HG02571 (cell line): ENCODE data around the gene PPP1R3A.
"Not testable (repeated sequence)": the region's sequence is repeated elsewhere in the genome, so short reads cannot be mapped to it uniquely, and the experiment has no call there.

Experiments
- ATAC-seq: cut with Tn5 transposase; IDR thresholded peaks from one replicate; pipeline ENCODE4 v1.9.1; 2021; ENCODE audit warnings: mild to moderate bottlenecking, moderate library complexity; ENCODE audit not compliant: unreplicated experiment

PPP1R3A gene

DNA sequence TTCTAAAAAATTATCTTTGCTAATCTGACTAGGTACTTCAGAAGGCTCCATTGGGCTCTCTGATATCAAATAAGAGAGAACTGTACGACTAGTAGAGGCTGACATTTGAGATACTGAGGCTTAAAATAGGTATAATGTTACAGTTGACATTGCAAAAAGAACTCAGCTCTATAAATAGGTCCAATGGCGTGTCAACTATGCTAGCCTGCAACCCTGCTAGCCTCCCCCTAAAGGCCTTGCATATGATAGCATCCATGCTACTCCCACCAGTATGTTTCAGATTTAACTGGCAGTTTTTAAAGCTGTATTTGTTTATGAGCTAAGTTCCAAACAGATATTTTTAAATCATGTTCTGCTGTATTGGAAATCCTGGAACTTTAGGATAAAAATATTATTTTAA, at the start of gene PPP1R3A:
Gene PPP1R3A, minus strand, starts transcription at position 64 of the 400 bp plus-strand sequence. Its CDS starts 13 bp downstream, at position 51.
- ATAC-seq, result no peak

DNA sequence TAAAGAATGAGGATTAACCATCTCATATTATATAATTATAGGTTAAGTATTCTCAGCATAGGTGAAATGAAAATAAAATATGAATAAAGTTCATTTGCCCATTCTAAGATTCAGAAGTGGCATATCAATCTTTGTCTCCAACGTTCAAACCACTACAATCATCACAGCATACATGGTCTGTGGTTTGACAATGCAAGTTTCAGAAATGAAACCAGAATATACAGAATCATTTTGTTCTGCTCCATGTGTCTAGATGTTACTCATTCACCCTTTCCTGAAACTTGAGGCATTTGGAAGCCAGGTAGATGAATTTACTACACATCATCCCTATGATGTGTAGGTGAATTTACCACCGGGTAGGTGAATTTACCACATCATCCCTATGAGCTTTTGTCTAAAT, 44.5 kb upstream of the PPP1R3A start:
- no peak for ATAC-seq

DNA sequence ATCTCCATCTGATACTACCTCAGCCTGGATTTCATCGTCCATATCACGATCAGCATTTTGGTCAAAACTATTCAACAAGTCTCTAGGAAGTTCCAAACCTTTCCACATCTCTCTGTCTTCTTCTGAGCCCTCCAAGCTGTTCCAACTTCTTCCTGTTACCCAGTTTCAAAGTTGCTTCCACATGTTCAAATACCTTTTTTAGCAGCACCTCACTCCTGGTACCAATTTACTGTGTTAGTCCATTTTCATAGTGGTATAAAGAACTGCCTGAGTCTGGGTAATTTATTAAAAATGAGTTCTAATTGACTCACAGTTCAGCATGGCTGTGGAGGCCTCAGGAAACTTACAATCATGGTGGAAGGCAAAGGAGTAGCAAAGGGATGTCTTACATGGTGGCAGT, 41.1 kb upstream of the PPP1R3A start:
- no peak for ATAC-seq

DNA sequence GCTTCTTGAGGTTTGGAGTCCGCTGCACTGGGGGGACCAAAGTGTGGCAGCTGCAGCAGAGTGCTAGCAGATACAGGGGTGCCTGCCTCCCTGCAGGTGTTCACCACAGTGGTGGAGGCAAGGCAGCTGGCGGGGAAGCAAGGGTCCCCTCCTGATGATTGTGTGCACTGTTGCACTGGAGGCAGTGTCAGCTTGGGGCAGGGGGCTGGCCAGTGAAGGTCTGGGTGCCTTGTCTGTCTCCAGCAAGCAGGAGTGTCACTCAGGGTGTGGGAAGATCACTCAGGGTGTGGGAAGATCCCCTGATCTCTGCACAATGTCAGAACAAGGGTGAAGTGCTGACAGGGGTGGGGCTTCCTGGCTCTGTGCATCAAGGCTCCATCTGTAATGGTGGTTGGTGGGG, 36.3 kb upstream of the PPP1R3A start:
- ATAC-seq, result no peak

GRCh38 chr7:113953553-113953952, 34.7 kb upstream of the PPP1R3A start:
- no peak for ATAC-seq

GRCh38 chr7:113945018-113945938, 26.5 kb upstream of the PPP1R3A start:
- no peak for ATAC-seq

DNA sequence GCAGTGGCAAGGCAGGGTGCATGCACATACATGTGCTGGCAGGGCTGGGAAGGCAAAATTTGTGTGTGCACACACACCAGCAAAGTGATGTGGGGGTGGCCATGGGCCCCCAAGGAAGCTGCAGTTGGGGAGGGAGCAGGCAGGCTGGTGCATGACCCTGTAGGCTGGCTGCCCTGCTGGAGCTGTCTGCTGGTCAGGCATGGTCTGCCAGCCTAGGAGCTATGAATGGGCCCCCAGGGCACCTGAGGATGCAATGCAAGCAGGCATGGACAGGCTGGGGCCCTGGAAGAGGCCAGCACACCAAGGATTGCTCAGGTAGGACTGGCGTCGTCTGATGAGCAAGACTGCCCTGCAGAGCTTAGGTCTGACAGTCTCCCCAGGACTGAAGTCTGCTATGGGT, 18.2 kb upstream of the PPP1R3A start:
- no peak for ATAC-seq

- ATAC-seq, result no peak
Measured at GRCh38 chr7:113936535-113936934, 17.7 kb upstream of the PPP1R3A start.

- not testable (repeated sequence) for ATAC-seq
Measured at GRCh38 chr7:113929389-113929788, 10.6 kb upstream of the PPP1R3A start.

DNA sequence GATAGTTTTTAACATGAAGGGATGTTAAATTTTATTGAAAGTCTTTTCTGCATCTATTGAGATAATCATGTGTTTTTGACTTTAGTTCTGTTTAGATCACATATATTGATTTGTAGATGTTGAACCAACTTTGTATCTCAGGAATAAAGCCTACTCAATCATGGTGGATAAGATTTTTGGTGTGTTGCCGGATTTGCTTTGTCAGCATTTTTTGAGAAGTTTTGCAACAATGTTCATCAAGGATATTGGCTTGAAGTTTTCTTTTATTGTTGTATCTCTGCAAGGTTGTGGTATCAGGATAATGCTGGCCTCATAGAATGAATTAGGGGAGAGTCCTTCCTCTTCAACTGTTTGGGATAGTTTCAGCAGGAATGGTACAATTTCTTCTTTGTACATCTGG, 9.3 kb upstream of the PPP1R3A start:
- ATAC-seq, result no peak

DNA sequence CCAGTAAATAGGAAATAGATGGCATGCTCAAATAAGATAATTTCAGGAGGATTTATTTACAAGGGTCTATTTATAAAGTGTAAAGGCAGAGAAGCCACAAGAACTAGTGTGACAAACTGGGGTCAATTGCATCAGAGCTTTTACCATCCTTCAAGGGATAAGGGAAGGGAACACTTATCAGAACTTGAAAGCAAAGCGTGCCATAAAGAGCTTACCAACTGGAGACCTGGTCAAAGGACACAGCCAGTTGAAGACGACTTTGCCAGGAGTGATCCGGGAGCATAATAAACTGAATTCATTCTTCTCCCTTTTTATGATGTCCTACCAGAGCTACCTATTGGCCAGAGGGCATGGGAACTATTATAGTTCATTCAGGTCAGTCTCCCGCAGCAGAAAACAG, 3.2 kb upstream of the PPP1R3A start:
- ATAC-seq, result no peak

DNA sequence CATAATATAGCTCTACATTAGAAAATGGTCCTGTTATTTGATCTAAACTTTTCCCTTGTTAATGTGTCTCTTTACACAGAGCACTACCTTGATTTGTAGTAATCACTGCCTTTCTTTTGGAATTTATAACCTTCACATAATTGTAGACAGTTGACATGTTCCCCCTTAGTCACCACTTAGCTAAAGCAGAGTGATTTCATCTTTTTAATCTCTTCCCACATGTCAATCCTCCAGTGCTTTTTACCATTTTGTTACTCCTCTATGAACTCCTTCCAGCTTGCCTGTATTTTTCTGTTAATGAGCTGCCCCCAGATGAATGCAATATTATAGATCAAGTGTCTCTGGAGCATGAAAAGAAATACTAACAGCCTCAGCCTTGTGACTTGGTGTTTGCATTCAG, 2.6 kb upstream of the PPP1R3A start:
- no peak for ATAC-seq

DNA sequence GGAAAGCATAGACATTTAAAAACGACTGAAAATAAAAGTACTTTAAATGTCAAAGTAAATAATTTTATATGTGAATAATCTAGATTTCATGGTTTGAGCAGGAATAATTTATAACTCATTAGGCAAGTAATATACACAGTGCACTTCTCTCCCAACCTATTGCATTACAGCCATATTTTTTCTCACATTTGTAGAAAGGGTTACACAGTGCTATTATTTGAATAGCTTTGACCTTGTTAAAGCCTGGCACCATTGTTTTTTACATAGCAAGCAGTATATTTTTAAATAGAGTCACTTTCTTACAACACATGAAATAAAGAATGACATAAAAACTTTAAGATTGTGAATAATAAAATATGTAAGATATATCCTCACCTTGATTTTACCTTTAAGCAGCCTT, 969 bp downstream of the PPP1R3A start:
- no peak for ATAC-seq

- no peak for ATAC-seq
Measured at GRCh38 chr7:113915956-113916355, 2.9 kb downstream of the PPP1R3A start.

- ATAC-seq, result no peak
Measured at GRCh38 chr7:113912876-113913275, 5.9 kb downstream of the PPP1R3A start.

DNA sequence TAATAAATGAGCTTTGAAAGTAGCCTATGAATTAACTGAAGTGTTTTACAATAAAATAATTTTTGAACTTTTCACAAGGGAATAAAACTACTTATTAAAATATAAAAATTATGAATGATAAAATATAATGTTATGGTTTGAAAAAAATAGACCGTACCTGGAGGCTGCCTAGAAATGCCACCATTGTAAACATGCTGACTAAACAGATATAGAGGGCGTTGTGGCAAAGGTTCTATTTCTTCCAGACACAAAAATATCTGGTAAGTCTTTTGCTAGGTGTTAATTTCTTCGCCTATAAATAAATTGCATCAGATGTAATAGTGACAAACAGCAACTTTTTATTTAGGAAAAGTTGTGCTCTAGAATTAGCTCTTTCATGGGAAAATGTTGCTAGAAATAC, 11.2 kb downstream of the PPP1R3A start:
- no peak for ATAC-seq

DNA sequence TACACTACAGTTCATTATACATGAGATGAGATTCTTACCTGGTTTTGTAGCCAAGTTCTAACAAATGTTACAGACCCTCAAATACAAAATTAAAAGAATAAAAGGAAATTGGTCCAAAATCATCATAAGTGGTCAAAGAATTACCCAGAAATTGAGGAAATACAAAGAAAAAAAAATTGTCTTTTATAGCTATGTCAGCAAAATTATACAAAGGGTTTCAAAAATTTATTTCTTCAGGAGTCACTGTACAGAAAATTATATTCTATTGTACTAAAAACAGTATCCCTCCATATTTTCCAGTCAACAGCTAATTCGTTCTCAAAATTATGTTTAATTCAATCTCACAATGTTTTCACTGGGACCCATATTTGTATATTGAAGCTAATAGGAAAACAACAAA, 14.3 kb downstream of the PPP1R3A start:
- no peak for ATAC-seq

GRCh38 chr7:113892818-113893217, 26.0 kb downstream of the PPP1R3A start:
- no peak for ATAC-seq

GRCh38 chr7:113891828-113892227, 27.0 kb downstream of the PPP1R3A start:
- no peak for ATAC-seq

DNA sequence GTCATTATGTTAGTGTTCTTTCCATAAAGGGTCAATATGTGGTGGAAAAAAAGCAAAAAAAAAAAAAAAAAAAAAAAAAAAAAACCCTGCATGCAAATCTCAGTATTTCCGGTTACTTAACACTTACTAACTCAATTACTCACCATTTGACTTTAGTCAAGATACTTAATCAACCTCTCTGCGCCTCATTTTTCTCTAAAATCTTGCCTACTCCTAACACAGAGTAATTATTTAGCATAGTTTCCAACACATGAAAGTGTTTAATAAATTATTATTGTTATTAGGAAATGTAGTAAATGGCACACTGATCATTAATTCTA, 27.8 kb downstream of the PPP1R3A start:
- no peak for ATAC-seq

GRCh38 chr7:113890331-113891030, 28.3 kb downstream of the PPP1R3A start:
- ATAC-seq, result no peak

GRCh38 chr7:113883096-113883495, 35.7 kb downstream of the PPP1R3A start:
- no peak for ATAC-seq
